ENCODE results near the gene BCKDHB. TPM values are rescaled to one million over a fixed set of nuclear protein-coding genes. Genes with fewer than 3 reads are reported as not detected.

The BCKDHB gene
- polyA plus RNA-seq, 2 of the 4 experiments (the other 2 are of a cell fraction), result 7.7 to 15.0 TPM

GRCh38 chr6:80245043-80245442, 138.6 kb downstream of the BCKDHB start:
- DNase-seq (ENCODE audit: low read depth in 1 of 2, low spot score in 1 of 2) (no peak), FAIRE-seq (no peak), ATAC-seq (no peak)
- no peak for TF ChIP-seq NR3C1 (IDR thresholded peaks at IDR 0.05)
- no peak for TF ChIP-seq ELK1 (IDR thresholded peaks at IDR 0.05; ENCODE audit: low read depth, low read length)
- TF ChIP-seq ZSCAN20 (CRISPR knock-in tag; IDR thresholded peaks at IDR 0.05), result no peak
- no peak for TF ChIP-seq POLR2A (IDR thresholded peaks at IDR 0.05; ENCODE audit: low read length)
- no peak for TF ChIP-seq PBX3 (IDR thresholded peaks at IDR 0.05)
- TF ChIP-seq RFX5 (IDR thresholded peaks at IDR 0.05), result no peak
- TF ChIP-seq HDAC2 (IDR thresholded peaks at IDR 0.05), result no peak
- TF ChIP-seq RARB (CRISPR knock-in tag; IDR thresholded peaks at IDR 0.05), result no peak
- TF ChIP-seq EHF (CRISPR knock-in tag; IDR thresholded peaks at IDR 0.05), result no peak
- no peak for TF ChIP-seq ZNF302 (CRISPR knock-in tag; IDR thresholded peaks at IDR 0.05)
- TF ChIP-seq USF2 (IDR thresholded peaks at IDR 0.05), result no peak
- TF ChIP-seq HOXB13 (CRISPR knock-in tag; IDR thresholded peaks at IDR 0.05; ENCODE audit: low read depth), result no peak
- no peak for TF ChIP-seq E2F6 (IDR thresholded peaks at IDR 0.05; ENCODE audit: borderline replicate concordance, low read depth)
- TF ChIP-seq CHD4 (IDR thresholded peaks at IDR 0.05; ENCODE audit: borderline replicate concordance), result no peak
- POLR2A ChIA-PET, result no interaction called here
- Histone ChIP-seq H3K4me2 (no peak overlapping the region), H3K4me1 (no peaks in the 10 kb centered on the region), H3K4me3 (no peak overlapping the region), H3K27ac (no peak overlapping the region), H3K9me3 (no peaks in the 10 kb centered on the region)
- WGBS (ENCODE audit: missing lambda C conversion rate), result 51% methylated on average over 2 of the region's 2 CpGs
- CTCF ChIA-PET, result interaction anchor here (1.5 kb wide), 1 partner anchor 31 kb away, joined by 3 read pairs; no protein-coding TSS in a partner anchor

- POLR2A ChIA-PET, result no interaction called here
- ATAC-seq (no peak), FAIRE-seq (no peak), DNase-seq (ENCODE audit: low read depth in 1 of 2, low spot score in 1 of 2) (no peak)
- Histone ChIP-seq H3K4me3 (no peak overlapping the region), H3K9me3 (no peaks in the 10 kb centered on the region), H3K4me1 (no peaks in the 10 kb centered on the region), H3K4me2 (no peak overlapping the region), H3K27ac (no peak overlapping the region)
- TF ChIP-seq RNF2 (IDR thresholded peaks at IDR 0.05; ENCODE audit: borderline replicate concordance, low read depth), result no peak
- no peak for TF ChIP-seq HOXA7 (CRISPR knock-in tag; IDR thresholded peaks at IDR 0.05)
- WGBS (ENCODE audit: missing lambda C conversion rate), result 79% methylated on average over 1 of the region's 1 CpG
- CTCF ChIA-PET, result no interaction called here
These were observed 143.4 kb downstream of the BCKDHB start for GRCh38 chr6:80249897-80250296.

- POLR2A ChIA-PET, result no interaction called here
- 74% methylated on average over 3 of the region's 3 CpGs for WGBS (ENCODE audit: missing lambda C conversion rate)
- Histone ChIP-seq H3K4me2 (no peak overlapping the region), H3K9me3 (no peaks in the 10 kb centered on the region), H3K27ac (no peak overlapping the region), H3K4me1 (no peaks in the 10 kb centered on the region), H3K4me3 (no peak overlapping the region)
- FAIRE-seq (no peak), DNase-seq (ENCODE audit: low read depth in 1 of 2, low spot score in 1 of 2) (no peak), ATAC-seq (no peak)
- TF ChIP-seq KDM1A (IDR thresholded peaks at IDR 0.05; ENCODE audit: low read depth) (no peak), ZC3H11A (IDR thresholded peaks at IDR 0.05) (no peak), CTCF (IDR thresholded peaks at IDR 0.05) (no peak), MAFK (IDR thresholded peaks at IDR 0.05; ENCODE audit: partially characterized antibody) (no peak), POLR2AphosphoS2 (conservative IDR thresholded peaks at IDR 0.05; ENCODE audit: low read length) (no peak), FOXS1 (CRISPR knock-in tag; IDR thresholded peaks at IDR 0.05) (no peak), RAD21 (conservative IDR thresholded peaks at IDR 0.05 in 1 of 2, IDR thresholded peaks at IDR 0.05 in 1 of 2) (no peak), SMC3 (IDR thresholded peaks at IDR 0.05) (no peak), RCOR1 (IDR thresholded peaks at IDR 0.05; ENCODE audit: low read depth, low read length) (no peak)
- CTCF ChIA-PET, result no interaction called here
These were observed 144.0 kb downstream of the BCKDHB start for GRCh38 chr6:80250391-80250997.

Data from A549 (cell line).